ENCODE measurements around the gene BAHCC1.

DNA sequence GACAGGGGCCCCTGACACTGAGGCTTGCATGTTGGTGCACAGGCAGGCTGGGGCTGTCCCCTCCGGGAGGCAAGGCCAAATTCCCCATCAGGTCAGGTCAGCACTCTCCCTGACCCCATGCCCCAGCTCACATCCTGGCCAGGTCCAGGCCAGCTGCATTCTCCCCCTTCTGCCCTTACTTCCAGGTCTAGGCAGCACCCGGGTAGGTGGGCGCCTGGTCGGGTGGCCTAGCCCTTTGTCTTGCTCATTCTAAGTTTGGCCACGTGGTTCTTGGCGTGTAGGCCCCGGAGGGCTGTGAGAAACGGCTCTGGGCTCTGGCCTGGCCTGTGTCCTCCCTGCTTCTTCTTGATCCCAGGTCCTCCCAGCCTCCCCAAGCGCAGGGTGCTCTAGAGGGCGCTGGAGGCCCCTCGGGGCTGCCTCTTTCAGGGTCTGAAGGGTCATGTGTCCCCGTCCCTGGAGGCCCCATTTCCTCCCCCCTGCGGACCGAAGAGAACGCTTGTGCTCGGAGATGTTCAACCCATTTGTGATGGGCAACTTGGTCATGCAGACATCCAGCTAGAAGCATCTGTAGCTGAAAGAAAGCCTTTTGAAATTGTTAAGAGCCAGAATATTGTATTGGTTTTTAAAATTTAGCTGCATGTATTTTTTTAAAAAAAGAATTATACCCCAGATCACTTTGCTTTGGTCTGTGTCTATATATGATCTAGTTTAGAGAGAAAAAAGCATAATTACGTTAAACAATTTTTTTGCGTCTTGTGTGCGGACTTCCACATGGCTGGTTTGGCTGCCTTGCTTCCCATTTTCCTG is 6.7 kb downstream of the BAHCC1 start:
- TF ChIP-seq, protein P1, sequence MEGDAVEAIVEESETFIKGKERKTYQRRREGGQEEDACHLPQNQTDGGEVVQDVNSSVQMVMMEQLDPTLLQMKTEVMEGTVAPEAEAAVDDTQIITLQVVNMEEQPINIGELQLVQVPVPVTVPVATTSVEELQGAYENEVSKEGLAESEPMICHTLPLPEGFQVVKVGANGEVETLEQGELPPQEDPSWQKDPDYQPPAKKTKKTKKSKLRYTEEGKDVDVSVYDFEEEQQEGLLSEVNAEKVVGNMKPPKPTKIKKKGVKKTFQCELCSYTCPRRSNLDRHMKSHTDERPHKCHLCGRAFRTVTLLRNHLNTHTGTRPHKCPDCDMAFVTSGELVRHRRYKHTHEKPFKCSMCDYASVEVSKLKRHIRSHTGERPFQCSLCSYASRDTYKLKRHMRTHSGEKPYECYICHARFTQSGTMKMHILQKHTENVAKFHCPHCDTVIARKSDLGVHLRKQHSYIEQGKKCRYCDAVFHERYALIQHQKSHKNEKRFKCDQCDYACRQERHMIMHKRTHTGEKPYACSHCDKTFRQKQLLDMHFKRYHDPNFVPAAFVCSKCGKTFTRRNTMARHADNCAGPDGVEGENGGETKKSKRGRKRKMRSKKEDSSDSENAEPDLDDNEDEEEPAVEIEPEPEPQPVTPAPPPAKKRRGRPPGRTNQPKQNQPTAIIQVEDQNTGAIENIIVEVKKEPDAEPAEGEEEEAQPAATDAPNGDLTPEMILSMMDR (conservative IDR thresholded peaks at IDR 0.05 in 1 of 2, IDR thresholded peaks at IDR 0.05 in 1 of 2; ENCODE audit: low read depth in 1 of 2, low read length in 2 of 2), result peak; percentile 32 to 39
- TF ChIP-seq EZH2 (IDR thresholded peaks at IDR 0.05; ENCODE audit: low read length, missing control alignments), result no peak
